Loucy (cell line): ENCODE data around the gene SCGB3A2.

Experiments used
- EZH2phosphoT487 ChIP-seq: fragments of 200-600 bp; IDR thresholded peaks from 2 replicates; pipeline ENCODE4 v1.6.1; 2018; ENCODE audit warnings: antibody characterized with exemption, mild to moderate bottlenecking, moderate library complexity, borderline replicate concordance
- TF ChIP-seq, protein P1 (sequence below): fragments of 200-600 bp; sonication (generic); conservative IDR thresholded peaks from 2 replicates; pipeline ENCODE4 v1.5.1; 2014; ENCODE audit warnings: mild to moderate bottlenecking, antibody characterized with exemption, low read length

DNA sequence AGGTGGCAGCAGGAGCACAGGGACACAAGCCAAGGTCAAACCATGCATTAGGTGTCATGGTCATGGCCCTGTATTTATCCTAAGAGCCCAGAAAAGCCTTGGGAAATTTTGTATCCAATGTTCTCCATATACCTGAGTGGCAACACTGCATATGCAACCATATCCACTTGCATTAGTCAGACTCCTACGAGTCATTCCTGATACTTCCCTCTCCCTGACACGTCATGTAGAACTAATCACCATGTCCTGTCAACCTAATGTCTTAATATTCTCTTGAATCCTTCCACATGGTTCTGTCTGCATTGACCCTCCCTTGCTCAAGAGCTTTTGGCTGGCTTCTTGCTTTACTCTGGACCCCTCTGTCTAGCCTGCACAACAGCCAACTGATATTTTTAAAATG, 9.4 kb downstream of the SCGB3A2 start:
- TF ChIP-seq, protein P1, sequence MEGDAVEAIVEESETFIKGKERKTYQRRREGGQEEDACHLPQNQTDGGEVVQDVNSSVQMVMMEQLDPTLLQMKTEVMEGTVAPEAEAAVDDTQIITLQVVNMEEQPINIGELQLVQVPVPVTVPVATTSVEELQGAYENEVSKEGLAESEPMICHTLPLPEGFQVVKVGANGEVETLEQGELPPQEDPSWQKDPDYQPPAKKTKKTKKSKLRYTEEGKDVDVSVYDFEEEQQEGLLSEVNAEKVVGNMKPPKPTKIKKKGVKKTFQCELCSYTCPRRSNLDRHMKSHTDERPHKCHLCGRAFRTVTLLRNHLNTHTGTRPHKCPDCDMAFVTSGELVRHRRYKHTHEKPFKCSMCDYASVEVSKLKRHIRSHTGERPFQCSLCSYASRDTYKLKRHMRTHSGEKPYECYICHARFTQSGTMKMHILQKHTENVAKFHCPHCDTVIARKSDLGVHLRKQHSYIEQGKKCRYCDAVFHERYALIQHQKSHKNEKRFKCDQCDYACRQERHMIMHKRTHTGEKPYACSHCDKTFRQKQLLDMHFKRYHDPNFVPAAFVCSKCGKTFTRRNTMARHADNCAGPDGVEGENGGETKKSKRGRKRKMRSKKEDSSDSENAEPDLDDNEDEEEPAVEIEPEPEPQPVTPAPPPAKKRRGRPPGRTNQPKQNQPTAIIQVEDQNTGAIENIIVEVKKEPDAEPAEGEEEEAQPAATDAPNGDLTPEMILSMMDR, result no peak
- TF ChIP-seq EZH2phosphoT487, result no peak
